Activated CD4-positive, alpha-beta T cell treated with anti-CD3 and anti-CD28 coated beads, Interleukin-2, Interleukin-4, amounts not matched to agents 100 ng/mL and 50 ng/mL, durations not matched to agents 16 hours and 8 hours (primary cell): ENCODE results near the gene CCL1.
"Not testable (repeated sequence)": the region's sequence is repeated elsewhere in the genome, so short reads cannot be mapped to it uniquely, and the experiment has no call there.

ENCODE experiments used
- DNase-seq: peaks from one replicate; pipeline ENCODE4 v3.0.0-alpha.2; 2020; ENCODE audit warnings: low spot score

The CCL1 gene

GRCh38 chr17:34358631-34359030, 4.4 kb downstream of the CCL1 start:
- DNase-seq = no peak

DNA sequence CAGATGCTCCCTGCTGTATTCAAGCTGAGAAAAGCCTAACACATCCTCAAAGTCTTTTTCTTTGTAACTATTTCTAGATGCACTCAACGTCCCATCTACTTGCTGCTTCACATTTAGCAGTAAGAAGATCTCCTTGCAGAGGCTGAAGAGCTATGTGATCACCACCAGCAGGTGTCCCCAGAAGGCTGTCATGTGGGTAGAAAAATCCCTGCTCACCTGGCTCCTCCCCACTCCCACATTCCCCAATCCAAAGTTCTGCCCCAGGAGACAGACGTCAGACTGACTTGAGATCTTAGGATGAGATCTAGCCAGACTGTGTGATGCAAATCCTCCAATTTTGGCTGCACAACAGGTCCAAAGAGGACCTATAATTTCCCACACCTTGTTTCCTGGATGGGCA, 5.6 kb downstream of the CCL1 start:
- no peak for DNase-seq

GRCh38 chr17:34356194-34356593, 6.8 kb downstream of the CCL1 start, which contains the start of gene CCL13:
TSS of gene CCL13 (plus strand) at chr17:34356480. CDS start at chr17:34356527, 47 bp downstream.
- no peak for DNase-seq

DNA sequence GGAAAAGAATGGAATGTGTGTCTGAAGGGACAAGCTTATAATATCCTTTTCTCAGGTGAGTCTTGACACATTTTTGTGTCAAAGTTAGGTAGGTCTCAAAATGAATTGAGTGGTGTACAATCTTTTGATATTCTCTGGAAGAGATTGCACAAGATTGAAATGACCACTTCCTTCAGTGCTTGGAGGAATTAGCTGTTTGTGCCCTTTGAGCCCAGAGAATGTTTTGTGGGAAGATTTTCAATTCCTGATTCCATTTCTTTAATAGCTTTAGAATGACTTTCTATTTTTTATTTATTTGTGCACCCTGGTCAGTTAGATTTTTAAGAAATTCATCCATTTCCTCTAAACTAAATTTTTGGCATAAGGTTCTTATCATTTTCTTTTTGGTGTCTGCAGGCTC, 8.4 kb downstream of the CCL1 start:
- no peak for DNase-seq

GRCh38 chr17:34352191-34352590, 10.8 kb downstream of the CCL1 start:
- no peak for DNase-seq

DNA sequence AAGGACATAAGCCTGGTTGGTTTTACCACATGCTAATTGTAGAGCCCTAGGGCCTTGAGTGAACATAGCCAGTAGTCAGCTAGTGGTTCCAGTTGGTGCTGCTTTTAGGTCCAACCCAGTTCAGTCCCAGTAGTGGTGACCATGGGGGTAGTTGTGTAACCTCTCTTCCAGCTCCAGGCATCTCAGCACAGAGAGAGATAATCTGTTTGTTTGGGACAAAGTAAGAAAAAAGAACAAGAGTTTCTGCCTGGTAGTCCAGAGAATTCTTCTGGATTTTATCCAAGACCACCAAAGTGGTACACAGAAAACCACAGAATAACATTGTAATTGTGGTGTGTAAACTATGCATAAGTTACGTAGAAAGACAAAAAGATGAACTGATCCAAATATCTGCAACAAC, 11.9 kb downstream of the CCL1 start:
- no peak for DNase-seq

DNA sequence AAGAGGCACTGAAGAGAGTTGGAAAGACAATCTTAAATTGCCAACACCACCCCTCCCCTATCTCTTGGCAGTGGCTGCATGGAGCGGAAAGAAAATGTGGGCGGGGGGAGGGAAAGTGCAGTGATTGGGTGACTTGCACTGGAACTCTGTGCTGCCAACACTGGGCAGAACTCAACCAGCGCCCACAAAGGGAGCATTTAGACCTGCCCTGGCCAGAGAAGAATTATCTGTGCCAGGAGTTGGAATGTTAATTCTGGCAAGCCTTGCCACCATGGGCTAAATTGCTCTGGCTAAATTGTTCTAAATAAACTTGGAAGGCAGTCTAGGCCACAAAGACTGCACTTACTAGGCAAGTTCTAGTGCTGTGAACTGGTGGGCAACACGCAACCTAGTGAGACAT, 13.3 kb downstream of the CCL1 start:
- no peak for DNase-seq

DNA sequence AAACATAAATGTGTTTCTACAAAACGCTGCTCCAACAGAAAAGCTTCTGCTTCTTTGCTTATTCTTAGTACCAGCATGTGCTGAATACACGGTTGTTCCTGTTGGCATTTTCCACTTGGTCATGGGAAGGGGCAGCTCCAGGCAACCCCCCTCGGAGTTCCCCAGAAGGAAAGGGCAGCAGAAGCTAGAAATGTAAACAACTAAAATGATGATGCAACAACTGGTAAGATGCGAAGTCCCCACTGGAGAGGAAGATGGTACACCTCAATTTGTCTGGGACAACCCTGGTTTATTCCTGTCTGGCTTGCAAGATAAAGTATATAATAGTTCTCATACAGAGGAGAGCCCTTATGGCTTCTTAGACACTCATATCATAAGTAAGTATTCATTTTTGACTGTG, 16.0 kb downstream of the CCL1 start:
- DNase-seq = no peak

GRCh38 chr17:34341916-34342315, 21.1 kb downstream of the CCL1 start:
- DNase-seq = no peak

GRCh38 chr17:34339138-34339770, 23.8 kb downstream of the CCL1 start:
- DNase-seq = no peak

- no peak for DNase-seq
These were observed 25.3 kb downstream of the CCL1 start for GRCh38 chr17:34337701-34338100.

- not testable (repeated sequence) for DNase-seq
These were observed 35.5 kb downstream of the CCL1 start for GRCh38 chr17:34327580-34327979.

- no peak for DNase-seq
These were observed 41.1 kb downstream of the CCL1 start for GRCh38 chr17:34321964-34322363.

GRCh38 chr17:34319039-34319483, 44.0 kb downstream of the CCL1 start, which contains the start of gene CCL8:
TSS of gene CCL8 (plus strand) at chr17:34319435. CDS start at chr17:34319502, 67 bp downstream.
- no peak for DNase-seq

GRCh38 chr17:34318474-34318873, 44.6 kb downstream of the CCL1 start:
- DNase-seq = peak; percentile 5

GRCh38 chr17:34314279-34314678, 48.8 kb downstream of the CCL1 start:
- no peak for DNase-seq

DNA sequence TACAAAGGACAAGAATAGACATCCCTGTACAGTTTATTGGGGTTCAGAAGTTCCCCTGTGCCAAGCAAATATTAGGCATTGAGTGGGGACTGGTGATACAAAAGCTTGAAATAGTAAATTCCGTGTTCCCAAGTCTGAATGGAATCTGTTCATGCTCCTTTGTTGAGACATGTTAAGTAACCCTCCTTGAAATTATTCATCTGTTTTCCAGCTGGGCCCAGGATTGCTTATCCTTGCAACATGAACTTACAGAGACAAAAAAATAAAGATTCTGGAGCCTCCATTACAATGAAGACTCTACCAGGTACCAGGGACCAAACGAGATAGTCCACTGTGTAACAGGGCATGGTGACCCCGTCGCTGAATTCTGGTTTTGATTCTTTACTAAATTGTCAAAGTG, 49.9 kb downstream of the CCL1 start:
- DNase-seq = no peak

GRCh38 chr17:34312080-34312479, 51.0 kb downstream of the CCL1 start:
- no peak for DNase-seq

GRCh38 chr17:34311291-34311690, 51.7 kb downstream of the CCL1 start:
- DNase-seq = no peak
